ENCODE results near the gene TOX3.

TOX3 gene

DNA sequence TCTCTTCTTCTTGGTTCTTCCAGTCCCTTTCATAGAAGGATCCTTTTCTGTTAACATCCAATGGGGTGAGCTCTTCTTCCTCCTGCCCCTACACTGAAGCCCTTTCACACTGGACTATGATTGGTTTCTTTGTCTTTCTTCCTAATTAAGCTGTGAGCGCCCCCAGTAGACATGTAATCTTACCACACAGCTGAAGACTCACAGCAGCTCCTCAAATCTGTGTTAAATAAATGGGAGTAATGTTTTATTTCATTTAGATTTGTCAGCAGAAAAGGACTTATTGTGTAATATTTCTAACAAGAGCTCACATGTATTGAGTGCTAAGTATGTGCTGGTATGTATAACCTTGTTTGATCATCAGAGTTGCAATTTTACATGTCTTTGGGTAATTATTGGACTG lies 55.7 kb downstream of the TOX3 start:
- H3K79me2 ChIP-seq (ENCODE audit: insufficient read depth, low read length): no peaks in the 10 kb centered on the region
- no peaks in the 10 kb centered on the region for H4K20me1 ChIP-seq (ENCODE audit: insufficient read depth, low read length)
- no peaks in the 10 kb centered on the region for H3F3A ChIP-seq (ENCODE audit: insufficient read depth, low read length)
- no peaks in the 10 kb centered on the region for H3K27me3 ChIP-seq (ENCODE audit: insufficient read depth, low read length)
- no peak overlapping the region for H3K4me3 ChIP-seq (ENCODE audit: low read depth, low read length, poor library complexity, severe bottlenecking)
- H3K9me2 ChIP-seq (ENCODE audit: low read depth, low read length): no peaks in the 10 kb centered on the region
- TF ChIP-seq, protein P1, sequence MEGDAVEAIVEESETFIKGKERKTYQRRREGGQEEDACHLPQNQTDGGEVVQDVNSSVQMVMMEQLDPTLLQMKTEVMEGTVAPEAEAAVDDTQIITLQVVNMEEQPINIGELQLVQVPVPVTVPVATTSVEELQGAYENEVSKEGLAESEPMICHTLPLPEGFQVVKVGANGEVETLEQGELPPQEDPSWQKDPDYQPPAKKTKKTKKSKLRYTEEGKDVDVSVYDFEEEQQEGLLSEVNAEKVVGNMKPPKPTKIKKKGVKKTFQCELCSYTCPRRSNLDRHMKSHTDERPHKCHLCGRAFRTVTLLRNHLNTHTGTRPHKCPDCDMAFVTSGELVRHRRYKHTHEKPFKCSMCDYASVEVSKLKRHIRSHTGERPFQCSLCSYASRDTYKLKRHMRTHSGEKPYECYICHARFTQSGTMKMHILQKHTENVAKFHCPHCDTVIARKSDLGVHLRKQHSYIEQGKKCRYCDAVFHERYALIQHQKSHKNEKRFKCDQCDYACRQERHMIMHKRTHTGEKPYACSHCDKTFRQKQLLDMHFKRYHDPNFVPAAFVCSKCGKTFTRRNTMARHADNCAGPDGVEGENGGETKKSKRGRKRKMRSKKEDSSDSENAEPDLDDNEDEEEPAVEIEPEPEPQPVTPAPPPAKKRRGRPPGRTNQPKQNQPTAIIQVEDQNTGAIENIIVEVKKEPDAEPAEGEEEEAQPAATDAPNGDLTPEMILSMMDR (IDR thresholded peaks at IDR 0.05; ENCODE audit: low read length): no peak
- TF ChIP-seq EZH2 (IDR thresholded peaks at IDR 0.05; ENCODE audit: borderline replicate concordance, low read length): no peak
- H2AFZ ChIP-seq (ENCODE audit: low read length): no peak overlapping the region
- no peaks in the 10 kb centered on the region for H3K4me1 ChIP-seq (ENCODE audit: insufficient read depth, low read length, severe bottlenecking)
- H3K36me3 ChIP-seq (ENCODE audit: insufficient read depth, low read length): no peaks in the 10 kb centered on the region
- no peaks in the 10 kb centered on the region for H3K9me3 ChIP-seq (ENCODE audit: low read length)
- no peak overlapping the region for H3K9ac ChIP-seq (ENCODE audit: low read length)
- no peak overlapping the region for H3K4me2 ChIP-seq (ENCODE audit: low read length)
- no peak overlapping the region for H3K27ac ChIP-seq (ENCODE audit: low read depth, low read length, poor library complexity, severe bottlenecking)

DNA sequence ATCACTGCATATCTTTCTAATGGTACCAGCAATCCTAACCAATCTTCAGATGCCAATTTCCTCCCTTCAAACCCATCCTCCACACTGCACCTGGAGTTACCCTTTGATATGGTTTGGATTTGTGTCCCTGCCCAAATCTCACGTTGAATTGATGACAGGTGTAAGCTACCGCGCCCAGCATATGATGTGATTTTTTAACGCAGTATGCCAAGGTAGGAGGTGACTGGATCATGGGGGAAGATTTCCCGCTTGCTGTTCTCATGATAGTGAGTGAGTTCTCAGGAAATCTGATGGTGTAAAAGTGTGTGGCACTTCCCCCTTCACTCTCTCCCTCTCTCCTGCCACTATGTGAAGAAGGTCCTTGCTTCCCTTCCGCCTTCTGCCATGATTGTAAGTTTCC lies 57.0 kb downstream of the TOX3 start:
- Histone ChIP-seq H3K36me3 (ENCODE audit: insufficient read depth, low read length) (no peaks in the 10 kb centered on the region), H3K4me1 (ENCODE audit: insufficient read depth, low read length, severe bottlenecking) (no peaks in the 10 kb centered on the region), H3K27ac (ENCODE audit: low read depth, low read length, poor library complexity, severe bottlenecking) (no peak overlapping the region), H3K4me3 (ENCODE audit: low read depth, low read length, poor library complexity, severe bottlenecking) (no peak overlapping the region), H3K27me3 (ENCODE audit: insufficient read depth, low read length) (no peaks in the 10 kb centered on the region), H3K9me3 (ENCODE audit: low read length) (no peaks in the 10 kb centered on the region), H4K20me1 (ENCODE audit: insufficient read depth, low read length) (no peaks in the 10 kb centered on the region), H3K79me2 (ENCODE audit: insufficient read depth, low read length) (no peaks in the 10 kb centered on the region), H2AFZ (ENCODE audit: low read length) (no peak overlapping the region), H3K9ac (ENCODE audit: low read length) (no peak overlapping the region), H3F3A (ENCODE audit: insufficient read depth, low read length) (no peaks in the 10 kb centered on the region), H3K9me2 (ENCODE audit: low read depth, low read length) (no peaks in the 10 kb centered on the region), H3K4me2 (ENCODE audit: low read length) (no peak overlapping the region)
- TF ChIP-seq, protein P1 (IDR thresholded peaks at IDR 0.05; ENCODE audit: low read length): no peak
- no peak for TF ChIP-seq EZH2 (IDR thresholded peaks at IDR 0.05; ENCODE audit: borderline replicate concordance, low read length)

DNA sequence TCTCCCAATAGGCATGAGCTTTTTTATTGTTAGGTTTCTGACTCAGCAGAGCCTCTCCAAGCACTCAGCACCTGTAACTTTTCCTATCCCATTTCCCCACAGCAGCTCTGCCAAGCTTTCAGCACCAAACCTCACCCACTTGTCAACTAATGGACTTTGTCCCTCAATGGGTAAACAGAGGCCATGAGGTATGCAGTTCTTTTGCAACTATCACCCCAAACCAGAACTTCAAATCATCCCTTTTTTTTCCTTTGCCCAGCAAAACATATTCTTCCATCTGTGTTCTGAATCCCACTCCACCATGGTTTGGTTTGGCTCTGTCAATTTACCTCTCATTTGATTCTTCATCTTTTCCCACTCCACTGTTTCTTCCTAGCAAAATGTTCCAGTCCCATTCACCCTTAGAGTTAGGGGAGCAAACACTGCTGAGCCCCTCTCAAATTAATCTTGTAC lies 58.1 kb downstream of the TOX3 start:
- no peaks in the 10 kb centered on the region for H3F3A ChIP-seq (ENCODE audit: insufficient read depth, low read length)
- no peaks in the 10 kb centered on the region for H3K4me1 ChIP-seq (ENCODE audit: insufficient read depth, low read length, severe bottlenecking)
- H3K27me3 ChIP-seq (ENCODE audit: insufficient read depth, low read length): no peaks in the 10 kb centered on the region
- TF ChIP-seq, protein P1 (IDR thresholded peaks at IDR 0.05; ENCODE audit: low read length): no peak
- no peak overlapping the region for H3K27ac ChIP-seq (ENCODE audit: low read depth, low read length, poor library complexity, severe bottlenecking)
- H3K9ac ChIP-seq (ENCODE audit: low read length): no peak overlapping the region
- no peaks in the 10 kb centered on the region for H3K79me2 ChIP-seq (ENCODE audit: insufficient read depth, low read length)
- no peak overlapping the region for H3K4me2 ChIP-seq (ENCODE audit: low read length)
- no peaks in the 10 kb centered on the region for H3K9me3 ChIP-seq (ENCODE audit: low read length)
- no peaks in the 10 kb centered on the region for H3K36me3 ChIP-seq (ENCODE audit: insufficient read depth, low read length)
- no peaks in the 10 kb centered on the region for H4K20me1 ChIP-seq (ENCODE audit: insufficient read depth, low read length)
- H3K4me3 ChIP-seq (ENCODE audit: low read depth, low read length, poor library complexity, severe bottlenecking): no peak overlapping the region
- H3K9me2 ChIP-seq (ENCODE audit: low read depth, low read length): no peaks in the 10 kb centered on the region
- H2AFZ ChIP-seq (ENCODE audit: low read length): no peak overlapping the region

Data from OCI-LY1 (cell line).